ENCODE data around the gene MORN5. TPM values are rescaled to one million over a fixed set of nuclear protein-coding genes. Genes with fewer than 3 reads are reported as not detected.

MORN5 gene
- total and polyA plus RNA-seq, 10 of the 15 experiments (the other 5 are each of a cell fraction or from before 2014, with no cell fraction given), result not detected

- no TSS peak for BruUV-seq (replicated peaks)
- ChIA-PET SMC1A (ENCODE audit: uncharacterized antibody, unreplicated experiment) (no interaction called here), RAD21 (ENCODE audit: unreplicated experiment) (no interaction called here), CTCF (no interaction called here), POLR2A (no interaction called here)
- Histone ChIP-seq H3K9me3 (replicated peaks; ENCODE audit: control insufficient read depth, insufficient read depth, low read length) (no peaks in the 10 kb centered on the region), H3K79me2 (ENCODE audit: control insufficient read depth, insufficient read depth, low read length) (no peaks in the 10 kb centered on the region), H3K27me3 (replicated peaks in 1 of 2; ENCODE audit: control insufficient read depth in 2 of 2, insufficient read depth in 2 of 2, low read length in 1 of 2) (peaks cover 8 to 22% of the 10 kb centered on the region in 2 experiments), H3K4me3 (no peak overlapping the region), H3K4me1 (ENCODE audit: control insufficient read depth, insufficient read depth, low read length) (no peaks in the 10 kb centered on the region), H3K9ac (ENCODE audit: control insufficient read depth, insufficient read depth, low read length) (no peak overlapping the region), H2AFZ (ENCODE audit: control insufficient read depth, low read depth, low read length) (no peak overlapping the region), H3K27ac (ENCODE audit: control insufficient read depth, insufficient read depth) (no peak overlapping the region), H3K36me3 (ENCODE audit: control insufficient read depth in 2 of 2, insufficient read depth in 2 of 2, low read length in 1 of 2) (no peaks in the 10 kb centered on the region), H3K4me2 (ENCODE audit: control insufficient read depth, insufficient read depth) (no peak overlapping the region), H4K20me1 (ENCODE audit: control insufficient read depth, insufficient read depth) (no peaks in the 10 kb centered on the region; the same call in 1 of the 2 replicates)
- FAIRE-seq (no peak), ATAC-seq (no peak), DNase-seq (ENCODE audit: low read depth, low spot score) (no peak)
- TF ChIP-seq EP300 (IDR thresholded peaks at IDR 0.05; ENCODE audit: borderline replicate concordance in 1 of 2, control insufficient read depth in 1 of 2, low read depth in 2 of 2, low read length in 2 of 2) (no peak), SUZ12 (IDR thresholded peaks at IDR 0.05; ENCODE audit: unreplicated experiment) (no peak), ZNF384 (IDR thresholded peaks at IDR 0.05; ENCODE audit: borderline replicate concordance, low read depth, low read length) (no peak), MXI1 (IDR thresholded peaks at IDR 0.05; ENCODE audit: low read depth, low read length) (no peak), JUNB (IDR thresholded peaks at IDR 0.05) (no peak)
- intact Hi-C loops (cut with micrococcal nuclease; ENCODE audit: unreplicated experiment), result no loop called here
- 47% methylated on average over 6 of the region's 6 CpGs for WGBS (ENCODE audit: insufficient coverage, insufficient replicate concordance, low lambda C conversion rate, missing lambda C conversion rate)
- in situ Hi-C loops (cut with MboI), result no loop called here
Observed at GRCh38 chr9:122232796-122233306, 73.1 kb downstream of the MORN5 start.

- Histone ChIP-seq H2AFZ (ENCODE audit: control insufficient read depth, low read depth, low read length) (no peak overlapping the region), H3K4me3 (no peak overlapping the region), H3K27ac (ENCODE audit: control insufficient read depth, insufficient read depth) (no peak overlapping the region), H3K36me3 (ENCODE audit: control insufficient read depth in 2 of 2, insufficient read depth in 2 of 2, low read length in 1 of 2) (no peaks in the 10 kb centered on the region), H3K79me2 (ENCODE audit: control insufficient read depth, insufficient read depth, low read length) (no peaks in the 10 kb centered on the region), H3K27me3 (replicated peaks in 1 of 2; ENCODE audit: control insufficient read depth in 2 of 2, insufficient read depth in 2 of 2, low read length in 1 of 2) (peaks cover 6 to 17% of the 10 kb centered on the region in 2 experiments), H3K9ac (ENCODE audit: control insufficient read depth, insufficient read depth, low read length) (no peak overlapping the region), H3K4me2 (ENCODE audit: control insufficient read depth, insufficient read depth) (no peak overlapping the region), H3K9me3 (replicated peaks; ENCODE audit: control insufficient read depth, insufficient read depth, low read length) (no peaks in the 10 kb centered on the region), H4K20me1 (ENCODE audit: control insufficient read depth, insufficient read depth) (no peaks in the 10 kb centered on the region; the same call in 1 of the 2 replicates), H3K4me1 (ENCODE audit: control insufficient read depth, insufficient read depth, low read length) (no peaks in the 10 kb centered on the region)
- RAD21 ChIA-PET (ENCODE audit: unreplicated experiment), result no interaction called here
- SMC1A ChIA-PET (ENCODE audit: uncharacterized antibody, unreplicated experiment), result no interaction called here
- no peak for FAIRE-seq
- ATAC-seq, result no peak
- no peak for DNase-seq (ENCODE audit: low read depth, low spot score)
- CTCF ChIA-PET, result interaction anchor here (0.7 kb wide), 1 partner anchor 51 kb away, joined by 3 read pairs; no protein-coding TSS in a partner anchor
- POLR2A ChIA-PET, result interaction anchor here (0.6 kb wide), 1 partner anchor 910 kb away, joined by 4 read pairs; no protein-coding TSS in a partner anchor
- intact Hi-C loops (cut with micrococcal nuclease; ENCODE audit: unreplicated experiment), result no loop called here
- no TSS peak for BruUV-seq (replicated peaks)
- in situ Hi-C loops (cut with MboI), result no loop called here
- 53% methylated on average over 7 of the region's 7 CpGs for WGBS (ENCODE audit: insufficient coverage, insufficient replicate concordance, low lambda C conversion rate, missing lambda C conversion rate)
- TF ChIP-seq BACH1 (IDR thresholded peaks at IDR 0.05; ENCODE audit: borderline replicate concordance) (no peak), HCFC1 (IDR thresholded peaks at IDR 0.05; ENCODE audit: low read length) (no peak), E2F8 (IDR thresholded peaks at IDR 0.05; ENCODE audit: low read depth, partially characterized antibody) (no peak), EZH2 (IDR thresholded peaks at IDR 0.05; ENCODE audit: borderline replicate concordance, control insufficient read depth, low read depth, low read length) (no peak), FOS (IDR thresholded peaks at IDR 0.05; ENCODE audit: borderline replicate concordance, extremely low read depth, insufficient read length) (no peak), TCF12 (IDR thresholded peaks at IDR 0.05; ENCODE audit: low read depth, low read length) (no peak), STAT1 (conservative IDR thresholded peaks at IDR 0.05) (no peak), EP300 (IDR thresholded peaks at IDR 0.05; ENCODE audit: borderline replicate concordance in 1 of 2, control insufficient read depth in 1 of 2, low read depth in 2 of 2, low read length in 2 of 2) (no peak), SIN3A (IDR thresholded peaks at IDR 0.05; ENCODE audit: low read depth, low read length) (no peak)
Observed at GRCh38 chr9:122234022-122234748, 74.5 kb downstream of the MORN5 start.

Measured in GM12878 (cell line).